ENCODE data around the gene TRIM61. TPM values are rescaled to one million over a fixed set of nuclear protein-coding genes. Genes with fewer than 3 reads are reported as not detected.

TRIM61 gene
- total RNA-seq, 1 donor from 2014 or later = 0.89 TPM

Other genes with a start within 250 kb of the TRIM61 start
- 0.83 TPM for gene SMIM31, start 223.5 kb downstream of the TRIM61 start, total RNA-seq
- gene APELA, start 100.5 kb downstream of the TRIM61 start, total RNA-seq = not detected
- not detected for gene TRIM60, start 54.3 kb upstream of the TRIM61 start, total RNA-seq
- gene TRIM75, start 76.2 kb upstream of the TRIM61 start, total RNA-seq = not detected
- 23.3 TPM for gene TMEM192, start 135.2 kb upstream of the TRIM61 start, total RNA-seq
- gene KLHL2, start 229.9 kb upstream of the TRIM61 start, total RNA-seq = 37.7 TPM